ENCODE measurements around the gene ACKR4.
"Not testable (repeated sequence)": the region's sequence is repeated elsewhere in the genome, so short reads cannot be mapped to it uniquely, and the experiment has no call there.

Gene ACKR4

DNA sequence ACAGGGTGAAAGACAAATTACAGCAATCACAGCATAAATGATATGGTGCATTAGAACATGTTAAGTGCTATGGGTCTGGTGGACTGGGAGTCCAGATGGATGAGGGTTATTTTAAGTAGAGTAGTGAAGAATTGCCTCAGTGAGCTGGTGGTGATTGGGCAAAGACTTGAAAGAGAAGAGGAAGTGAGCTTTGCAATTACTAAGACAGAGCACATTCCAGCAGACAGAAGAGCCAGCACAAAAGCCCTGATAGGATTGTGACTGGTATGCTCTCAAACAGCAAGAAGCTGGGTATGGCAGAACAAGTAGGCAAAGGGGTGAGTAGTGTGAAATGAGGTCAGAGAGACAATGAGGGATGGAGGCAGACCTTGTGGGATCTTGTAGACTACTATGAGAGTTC, 2.1 kb upstream of the ACKR4 start:
- no peak for DNase-seq

DNA sequence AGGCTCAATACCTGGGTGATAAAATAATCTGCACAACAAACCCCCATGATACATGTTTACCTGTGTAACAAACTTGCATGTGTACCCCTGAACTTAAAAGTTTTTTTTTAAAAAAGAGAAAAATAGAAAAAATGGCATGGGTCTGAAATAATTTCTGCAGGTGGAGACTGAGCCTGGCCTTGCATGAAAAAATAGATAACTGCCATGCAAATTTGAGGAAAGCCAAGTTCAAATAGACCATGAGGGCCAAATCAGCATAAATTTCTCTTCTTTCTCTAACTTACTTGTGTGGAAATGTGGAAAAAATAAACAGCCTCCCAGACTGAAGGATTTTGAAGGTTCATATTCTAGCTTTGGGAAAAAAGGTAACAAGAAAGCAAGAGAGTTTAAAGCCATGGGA, 744 bp upstream of the ACKR4 start:
- no peak for DNase-seq

DNA sequence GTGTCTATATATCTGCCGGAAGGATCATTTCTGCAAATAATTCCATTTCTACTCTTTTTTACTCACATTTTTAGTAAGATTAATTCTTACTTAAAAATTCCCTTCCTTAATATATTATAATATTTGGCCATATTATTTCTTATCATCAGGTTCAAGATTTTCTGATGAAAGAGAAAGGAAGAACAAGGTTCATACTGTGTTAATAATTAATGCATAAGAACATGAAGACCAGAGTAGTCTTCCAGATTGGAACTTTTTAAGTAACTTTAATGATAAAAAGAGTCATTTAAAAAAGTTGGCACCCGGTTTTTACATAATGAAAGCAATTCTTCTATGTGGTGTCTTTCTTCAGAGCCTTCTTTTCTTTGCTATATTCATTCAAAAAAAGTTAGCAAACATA, 590 bp downstream of the ACKR4 start:
- no peak for DNase-seq

DNA sequence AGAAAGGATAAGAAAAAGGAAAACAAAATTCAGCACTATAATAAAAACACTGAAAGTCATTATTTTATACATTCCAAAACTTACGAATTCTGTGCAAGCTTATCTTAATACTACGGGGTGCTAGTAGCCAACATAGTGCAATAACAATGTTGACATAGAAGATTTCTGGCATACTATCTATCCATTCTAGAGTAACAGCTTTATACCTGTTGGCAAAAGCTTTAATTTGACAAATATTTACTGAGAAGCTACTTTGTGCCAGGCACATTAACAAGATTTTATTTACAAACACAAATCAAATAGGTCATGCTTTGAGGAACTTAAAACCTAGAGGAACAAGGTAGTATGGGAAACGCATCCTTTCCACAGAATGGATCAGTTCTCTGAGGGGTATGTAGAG, 1.1 kb downstream of the ACKR4 start:
- DNase-seq: no peak

DNA sequence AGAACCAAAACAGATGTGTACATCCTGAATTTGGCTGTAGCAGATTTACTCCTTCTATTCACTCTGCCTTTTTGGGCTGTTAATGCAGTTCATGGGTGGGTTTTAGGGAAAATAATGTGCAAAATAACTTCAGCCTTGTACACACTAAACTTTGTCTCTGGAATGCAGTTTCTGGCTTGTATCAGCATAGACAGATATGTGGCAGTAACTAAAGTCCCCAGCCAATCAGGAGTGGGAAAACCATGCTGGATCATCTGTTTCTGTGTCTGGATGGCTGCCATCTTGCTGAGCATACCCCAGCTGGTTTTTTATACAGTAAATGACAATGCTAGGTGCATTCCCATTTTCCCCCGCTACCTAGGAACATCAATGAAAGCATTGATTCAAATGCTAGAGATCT, 3.5 kb downstream of the ACKR4 start:
- DNase-seq: not testable (repeated sequence)

DNA sequence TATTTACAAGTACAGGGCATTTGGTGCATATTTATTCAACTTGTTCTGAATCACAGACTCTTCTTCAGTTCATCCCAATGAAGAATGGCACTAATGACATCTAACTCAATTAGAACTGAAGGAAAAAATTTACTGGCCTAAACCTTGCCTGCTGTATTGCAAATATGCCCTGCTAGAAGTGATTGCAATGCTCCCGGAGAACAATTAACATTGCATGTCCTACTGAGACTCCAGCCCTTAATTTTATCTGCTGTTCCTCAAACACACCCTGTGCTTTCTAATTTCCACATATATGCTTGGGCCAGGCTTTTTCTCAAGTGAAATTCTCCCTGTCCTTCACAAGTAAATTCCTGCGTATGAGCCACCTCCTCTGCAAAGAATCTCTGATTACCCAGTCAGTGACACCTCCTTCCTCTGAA, 8.3 kb downstream of the ACKR4 start:
- no peak for DNase-seq

DNA sequence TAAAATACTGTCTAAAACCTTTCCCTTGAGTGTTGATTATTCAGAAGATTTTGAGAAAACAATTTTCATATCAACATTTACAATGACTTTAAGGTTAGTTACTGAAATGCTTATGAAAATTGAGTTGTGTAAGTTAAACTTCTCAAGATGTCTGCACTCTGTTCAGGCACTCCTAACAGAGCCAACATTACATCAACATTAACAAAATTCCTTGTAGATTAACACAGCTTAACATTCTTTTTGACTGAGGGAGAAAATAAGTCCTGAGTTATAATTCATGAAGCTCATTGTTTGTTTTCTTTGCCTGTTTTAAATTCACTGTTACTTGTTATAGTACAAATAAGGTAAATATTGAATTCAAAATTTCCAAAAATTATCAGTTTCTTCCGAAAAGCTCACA, 9.0 kb downstream of the ACKR4 start:
- DNase-seq: no peak

DNA sequence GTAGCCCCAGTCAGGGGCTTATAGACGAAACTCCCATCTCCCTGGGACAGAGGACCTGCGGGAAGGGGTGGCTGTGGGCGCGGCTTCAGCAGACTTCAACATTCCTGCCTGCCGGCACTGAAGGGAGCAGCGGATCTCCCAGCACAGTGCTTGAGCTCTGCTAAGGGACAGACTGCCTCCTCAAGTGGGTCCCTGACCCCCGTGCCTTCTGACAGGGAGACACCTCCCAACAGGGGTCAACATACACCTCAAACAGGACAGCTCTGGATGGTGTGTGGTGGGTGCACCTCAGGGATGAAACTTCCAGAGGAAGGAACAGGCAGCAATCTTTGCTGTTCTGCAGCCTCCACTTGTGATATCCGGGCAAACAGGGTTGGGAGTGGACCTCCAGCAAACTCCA, 9.6 kb downstream of the ACKR4 start:
- DNase-seq: not testable (repeated sequence)

DNA sequence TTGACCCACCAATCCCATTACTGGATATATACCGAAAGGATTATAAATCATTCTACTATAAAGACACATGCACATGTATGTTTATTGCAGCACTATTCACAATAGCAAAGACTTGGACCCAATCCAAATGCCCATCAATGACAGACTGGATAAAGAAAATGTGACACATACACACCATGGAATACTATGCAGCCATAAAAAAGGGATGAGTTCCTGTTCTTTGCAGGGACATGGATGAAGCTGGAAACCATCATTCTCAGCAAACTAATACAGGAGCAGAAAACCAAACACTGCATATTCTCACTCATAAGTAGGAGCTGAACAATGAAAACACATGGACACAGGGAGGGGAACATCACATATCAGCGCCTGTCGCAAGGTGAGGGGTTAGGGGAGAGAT, 18.2 kb downstream of the ACKR4 start:
- not testable (repeated sequence) for DNase-seq

DNA sequence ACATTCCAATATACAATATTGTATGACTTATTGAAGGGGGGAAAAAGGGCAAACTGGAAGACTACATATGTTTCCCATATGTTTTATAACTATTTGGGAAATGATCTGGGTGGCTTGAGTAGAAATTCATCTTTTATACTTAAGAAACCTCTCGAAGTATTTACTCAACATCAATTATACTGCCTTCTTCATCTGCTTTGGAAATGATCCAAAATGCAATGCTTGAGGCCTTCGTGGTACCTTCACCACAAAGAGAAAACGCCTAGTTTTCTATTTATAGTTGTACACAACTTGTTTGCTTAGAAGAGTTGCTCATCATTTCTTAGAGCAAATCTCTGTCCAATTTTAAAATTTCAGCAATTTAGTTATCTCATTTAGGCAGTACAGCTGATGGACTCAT, 18.8 kb downstream of the ACKR4 start:
- no peak for DNase-seq

DNA sequence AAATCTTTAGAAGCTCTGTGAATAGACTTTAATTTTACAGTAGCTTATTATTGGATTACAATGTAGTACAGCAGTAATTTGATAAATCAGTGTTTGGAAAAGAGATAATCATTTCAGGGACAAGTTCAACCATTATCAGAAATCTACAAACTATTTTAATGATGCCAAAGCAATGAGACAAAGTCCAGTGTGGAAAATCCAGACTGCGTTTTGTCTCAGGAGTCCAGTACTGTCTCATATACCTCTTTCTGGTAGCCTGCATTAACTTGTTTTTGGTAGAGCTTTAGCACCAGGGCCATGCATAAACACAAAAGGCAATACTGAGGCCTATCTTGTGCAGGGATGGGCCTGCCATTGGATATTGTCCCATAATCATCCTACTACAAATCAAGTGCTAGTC, 19.7 kb downstream of the ACKR4 start:
- no peak for DNase-seq

DNA sequence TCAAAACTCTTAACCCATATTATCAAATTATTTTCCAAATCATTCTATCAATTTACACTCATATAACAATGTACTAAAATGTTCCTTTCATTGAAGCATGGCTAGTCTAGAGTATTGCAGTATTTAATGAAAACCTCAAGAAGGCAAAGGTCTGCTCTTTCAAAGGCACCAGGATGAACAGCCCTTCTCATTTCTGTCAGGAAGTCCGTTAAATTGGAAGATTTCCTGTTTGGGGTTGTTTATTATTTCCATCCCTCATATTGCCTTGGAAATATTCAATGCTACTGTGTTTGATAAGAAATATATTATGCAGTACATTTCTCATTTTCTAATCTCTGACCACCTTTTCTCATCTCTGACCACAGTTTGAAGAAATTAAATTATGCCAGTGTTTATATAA, 25.1 kb downstream of the ACKR4 start:
- no peak for DNase-seq

DNA sequence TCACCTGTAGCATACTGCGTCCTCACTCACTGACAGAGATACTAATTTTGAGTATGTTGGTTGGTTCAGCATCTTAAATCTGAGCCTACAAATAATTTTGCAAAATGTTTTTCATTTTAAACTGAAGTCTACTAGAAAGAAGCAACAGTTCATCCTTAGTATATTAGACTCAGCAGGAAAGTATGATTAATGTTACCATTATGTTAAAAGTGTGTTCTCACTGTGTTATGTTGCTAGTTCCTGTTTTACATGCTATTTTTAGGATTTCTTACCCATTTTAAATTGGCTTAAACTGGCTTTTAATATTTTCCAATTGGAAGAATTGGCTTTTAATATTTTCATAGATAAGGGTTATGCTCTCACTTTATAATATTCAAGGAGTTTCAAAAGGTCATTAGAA, 25.7 kb downstream of the ACKR4 start:
- DNase-seq: no peak

DNA sequence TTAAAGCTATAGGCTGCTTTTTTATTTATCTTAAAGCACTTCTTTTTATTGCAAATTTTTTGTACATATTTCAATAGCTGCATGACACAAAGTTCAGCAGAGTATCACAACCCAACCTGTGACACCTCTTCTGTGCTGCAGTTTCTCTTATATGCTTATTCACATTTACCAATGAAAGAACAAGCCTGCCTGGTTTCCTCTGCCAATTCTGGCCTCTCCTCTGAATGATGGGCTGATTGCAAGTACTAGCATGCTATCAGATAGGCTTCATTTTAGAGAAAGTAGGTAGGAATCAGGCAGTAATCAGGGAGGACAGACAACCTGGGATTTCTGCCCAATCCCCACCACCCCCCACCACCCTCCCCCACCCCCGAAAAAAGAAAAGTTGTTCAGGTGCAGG, 26.6 kb downstream of the ACKR4 start:
- no peak for DNase-seq

DNA sequence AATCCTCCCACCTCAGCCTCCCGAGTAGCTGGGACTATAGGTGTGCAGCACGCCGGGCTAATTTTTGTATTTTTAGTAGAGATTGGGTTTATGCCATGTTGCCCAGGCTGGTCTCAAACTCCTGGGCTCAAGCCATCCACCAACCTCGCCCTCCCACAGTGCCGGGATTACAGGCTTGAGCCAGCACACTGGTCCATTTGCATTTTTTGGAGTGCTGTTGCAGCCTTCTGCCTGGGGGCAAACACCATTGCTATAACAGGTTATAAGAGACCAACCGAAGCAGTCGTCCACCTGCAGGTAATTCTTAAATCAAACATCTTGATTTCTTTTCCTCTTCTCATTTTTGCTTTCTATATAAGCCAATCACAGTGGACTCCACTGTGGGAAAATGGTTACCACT, 27.7 kb downstream of the ACKR4 start:
- no peak for DNase-seq

DNA sequence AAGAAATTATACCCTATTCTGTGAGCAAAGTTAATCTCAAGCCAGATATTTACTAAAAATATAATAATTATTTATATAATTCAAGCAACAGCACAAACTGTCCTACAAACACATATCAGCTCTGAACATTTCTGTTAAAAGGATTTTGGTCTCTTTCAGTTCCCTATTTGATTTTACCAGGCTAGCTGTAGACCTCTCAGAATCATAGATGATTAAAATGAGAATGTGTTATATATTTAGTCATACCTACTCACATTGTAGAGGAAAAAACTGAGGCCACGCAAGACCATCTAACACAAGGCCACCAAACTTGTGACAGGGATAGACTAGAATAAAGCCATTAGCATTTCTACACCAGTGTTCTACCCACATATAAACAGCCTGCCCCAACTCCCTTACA, 28.5 kb downstream of the ACKR4 start:
- no peak for DNase-seq

DNA sequence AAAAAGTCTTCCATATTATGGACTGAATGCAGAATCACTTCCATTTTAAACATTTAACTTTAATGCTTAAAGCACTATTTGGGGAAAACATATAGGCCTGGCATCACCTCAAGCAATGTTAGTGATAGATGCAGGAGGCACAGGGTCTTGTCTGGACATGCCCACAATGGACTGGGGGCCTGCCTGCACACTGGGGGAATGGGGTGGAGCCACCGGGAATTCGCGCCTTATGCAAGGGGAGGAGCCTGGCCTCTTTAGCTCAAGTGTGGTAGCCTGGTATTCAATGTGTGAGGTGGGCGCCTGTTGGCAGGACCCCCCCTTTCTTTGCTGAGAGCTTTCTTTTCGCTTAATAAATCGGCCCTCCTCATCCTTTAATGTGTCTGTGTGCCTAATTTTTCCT, 29.9 kb downstream of the ACKR4 start:
- DNase-seq: no peak

DNA sequence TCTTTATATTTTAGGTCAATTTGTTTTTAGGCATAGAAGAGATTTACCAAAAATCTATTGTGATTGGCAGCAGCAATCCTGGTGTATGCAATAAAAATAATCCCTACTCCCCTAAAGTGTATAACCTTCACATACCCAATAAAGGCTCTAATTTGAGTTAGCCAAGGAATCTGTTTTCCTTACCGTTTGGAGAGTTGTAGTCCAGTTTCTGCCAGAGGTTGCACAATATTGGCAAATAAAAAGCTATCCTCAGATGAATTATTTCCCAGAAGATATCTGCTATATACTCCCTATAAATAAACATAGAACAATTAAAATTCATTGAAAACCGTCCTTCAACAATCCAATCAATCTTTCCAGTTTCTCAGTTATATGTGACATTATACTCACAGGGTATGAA, 31.1 kb downstream of the ACKR4 start:
- no peak for DNase-seq

DNA sequence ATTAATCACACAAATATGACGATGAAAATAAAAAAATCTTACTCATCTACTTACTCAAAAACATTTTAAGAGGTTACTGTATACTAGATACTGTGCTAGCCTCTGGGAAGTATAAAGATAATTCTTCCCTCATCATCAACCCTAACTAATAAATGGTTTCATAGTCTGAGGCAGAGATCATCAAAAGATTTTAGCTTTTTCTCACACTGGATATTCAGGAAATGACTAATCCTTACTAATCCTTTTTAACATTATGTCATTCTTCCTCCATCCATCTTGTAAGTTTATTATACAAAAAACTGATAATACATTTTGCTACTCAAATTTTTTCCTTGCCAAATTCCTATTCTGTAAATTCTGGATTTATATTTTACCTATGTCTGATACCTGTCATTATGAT, 32.9 kb downstream of the ACKR4 start:
- DNase-seq: no peak

DNA sequence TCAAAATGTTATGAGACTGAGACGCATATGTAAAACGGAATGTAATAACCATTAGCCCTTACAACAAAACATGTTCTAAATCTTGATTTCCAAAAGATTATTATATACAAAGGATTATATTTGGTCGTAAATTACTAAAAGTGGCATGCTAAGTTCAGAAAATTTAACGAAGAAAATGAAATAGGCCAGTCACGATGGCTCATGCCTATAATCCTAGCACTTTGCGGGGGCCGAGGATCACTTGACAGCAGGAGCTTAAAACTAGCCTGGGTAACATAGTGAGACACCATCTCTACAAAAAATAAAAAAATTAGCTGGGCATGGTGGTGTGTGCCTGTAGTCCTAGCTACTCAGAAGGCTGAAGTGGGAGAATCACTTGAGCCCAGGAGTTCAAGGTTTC, 33.5 kb downstream of the ACKR4 start:
- DNase-seq: no peak

DNA sequence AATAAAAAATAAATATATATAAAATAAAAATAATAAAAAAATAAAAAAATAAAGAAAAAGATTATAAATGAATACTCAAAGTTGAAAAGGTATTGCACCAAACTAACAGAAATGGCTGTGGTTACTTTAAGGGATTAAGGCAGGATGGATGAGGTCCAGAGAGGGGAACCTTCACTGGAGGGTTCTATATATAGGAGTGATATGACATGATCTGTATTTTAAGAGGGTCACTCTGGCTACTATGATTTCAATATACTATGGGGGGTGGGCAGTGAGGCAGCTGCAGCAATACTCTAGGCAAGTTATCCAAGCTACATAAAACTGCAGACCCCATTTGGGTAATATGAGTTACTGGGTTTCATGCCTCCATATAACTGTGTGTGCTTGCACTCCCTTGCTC, 38.0 kb downstream of the ACKR4 start:
- no peak for DNase-seq

DNA sequence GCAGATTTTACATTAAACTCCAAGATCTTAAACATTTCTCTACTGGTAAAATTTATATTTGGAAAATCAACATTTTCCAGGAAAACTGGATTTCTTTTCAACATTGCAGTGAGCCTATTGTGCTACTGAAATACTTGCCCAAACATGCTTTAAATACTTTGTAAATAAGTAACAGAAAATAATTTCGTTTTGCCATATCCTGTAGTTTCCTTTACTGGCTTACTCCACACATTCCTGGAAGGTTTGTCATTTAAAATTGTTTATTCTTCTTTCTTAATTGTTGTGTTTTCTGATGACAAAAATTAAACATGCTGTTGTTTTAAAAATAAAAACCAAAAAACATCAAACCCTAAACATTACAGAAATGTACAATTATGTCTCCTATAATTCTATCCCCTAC, 40.5 kb downstream of the ACKR4 start:
- DNase-seq: no peak

DNA sequence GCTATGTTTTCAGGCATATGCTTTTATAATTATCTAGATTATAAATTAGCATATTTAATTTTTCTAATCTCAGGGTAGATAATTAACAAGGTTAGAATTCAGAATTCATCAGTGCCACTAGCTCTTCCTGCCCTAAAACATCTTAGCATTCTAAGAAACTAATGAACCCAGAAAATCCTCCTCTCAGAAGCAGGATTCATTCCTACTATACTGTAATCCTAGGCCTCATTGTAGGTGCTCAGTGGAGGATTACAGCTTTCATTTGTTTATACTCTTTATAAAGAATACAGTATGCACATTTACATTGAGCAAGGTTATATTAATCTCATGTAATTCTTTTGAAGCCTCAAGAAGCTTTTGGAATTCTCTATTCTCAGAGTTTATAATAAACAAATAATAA, 41.6 kb downstream of the ACKR4 start:
- no peak for DNase-seq

DNA sequence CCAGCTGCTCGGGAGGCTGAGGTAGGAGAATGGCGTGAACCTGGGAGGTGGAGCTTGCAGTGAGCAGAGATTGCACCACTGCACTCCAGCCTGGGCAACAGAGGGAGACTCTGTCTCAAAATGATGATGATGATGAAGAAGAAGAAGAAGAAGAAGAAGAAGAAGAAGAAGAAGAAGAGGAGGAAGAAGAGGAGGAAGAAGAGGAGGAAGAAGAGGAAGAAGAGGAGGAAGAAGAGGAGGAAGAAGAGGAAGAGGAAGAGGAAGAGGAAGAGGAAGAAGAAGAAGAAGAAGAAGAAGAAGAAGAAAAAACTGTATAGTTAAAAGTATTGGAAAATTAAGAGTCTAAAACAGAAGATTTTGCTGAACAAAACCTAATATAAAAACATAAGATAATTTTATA, 44.4 kb downstream of the ACKR4 start:
- DNase-seq: not testable (repeated sequence)

DNA sequence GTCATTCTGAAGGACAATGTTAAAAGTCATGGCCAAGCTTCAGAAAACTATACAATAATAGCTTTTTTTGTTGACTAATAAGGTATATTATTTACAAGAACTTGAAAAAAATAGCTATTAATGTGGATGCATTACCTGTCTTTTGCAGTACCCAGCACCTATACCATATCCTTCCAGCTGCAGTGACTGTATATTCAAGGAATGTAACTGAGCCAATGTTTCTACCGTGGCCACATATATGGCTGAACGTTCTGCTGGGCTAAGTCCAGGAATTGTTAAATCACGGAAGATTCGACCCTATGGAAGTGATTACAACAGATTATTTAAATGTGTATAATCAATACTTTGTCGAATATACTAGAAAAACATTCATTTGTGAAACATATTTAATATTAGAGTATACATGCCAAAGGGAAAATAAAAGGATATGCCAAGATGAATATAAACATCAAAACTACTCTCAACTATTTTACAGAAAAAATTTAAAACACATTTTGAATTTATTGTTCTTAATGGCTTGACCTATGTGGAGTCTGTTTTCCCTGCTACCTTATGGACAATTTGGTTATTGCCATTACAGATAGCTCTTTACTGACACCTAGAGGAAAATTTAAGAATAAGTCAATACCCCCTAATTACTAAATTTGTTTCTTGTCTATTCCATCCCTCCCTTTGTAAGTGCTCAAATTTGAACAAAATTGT, 44.9 kb downstream of the ACKR4 start:
- no peak for DNase-seq

DNA sequence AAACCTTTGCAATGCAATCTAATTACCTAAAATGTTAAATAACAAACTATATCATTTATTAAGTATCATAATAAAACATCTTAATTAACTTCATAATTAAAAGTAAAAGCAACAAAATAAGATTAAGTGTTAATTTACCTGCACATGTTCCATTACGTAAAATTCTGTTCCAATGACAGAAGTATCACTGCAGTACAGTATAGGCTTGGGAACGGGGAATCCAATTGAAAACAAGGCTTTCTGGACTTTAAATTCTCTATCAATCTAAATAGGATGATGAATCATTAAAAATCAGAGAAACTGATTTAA, 45.4 kb downstream of the ACKR4 start:
- DNase-seq: no peak

Data from T-helper 9 cell (primary cell).